SK-N-MC (cell line): ENCODE data around the gene MAGIX.

ENCODE experiments used
- EZH2 ChIP-seq: fragments of 200-600 bp; sonication (generic); IDR thresholded peaks from one replicate; pipeline ENCODE4 v1.6.1; 2017; ENCODE audit warnings: antibody characterized with exemption
- FOXP2 ChIP-seq: optimal IDR thresholded peaks from 2 replicates; pipeline ENCODE3; 2011; ENCODE audit warnings: mild to moderate bottlenecking, moderate library complexity; ENCODE audit not compliant: insufficient read depth; ENCODE audit errors: extremely low read length, control extremely low read depth
- POLR2AphosphoS5 ChIP-seq: IDR thresholded peaks from 2 replicates; pipeline ENCODE4 v1.6.1; 2012; ENCODE audit warnings: mild to moderate bottlenecking, low read depth, low read length, borderline replicate concordance

DNA sequence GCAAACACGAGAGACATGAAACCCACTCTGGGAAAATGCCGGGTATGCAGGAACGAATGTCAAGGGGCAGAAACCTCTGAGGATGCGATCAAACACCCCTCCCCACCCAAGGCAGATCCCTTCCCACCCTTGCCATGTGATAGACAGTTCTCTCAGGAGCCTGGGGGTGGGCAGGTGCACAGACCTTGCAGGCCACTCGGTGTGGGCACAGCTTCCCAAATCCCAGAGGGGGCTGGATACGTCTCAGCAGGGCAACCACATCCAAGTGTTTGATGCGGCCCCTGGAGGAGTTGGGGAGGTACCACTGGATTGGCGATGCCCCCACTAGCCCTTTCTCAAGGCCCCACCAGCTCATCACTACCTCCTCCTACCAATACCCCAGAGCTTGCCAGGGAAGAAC, 47.8 kb downstream of the MAGIX start:
- TF ChIP-seq POLR2AphosphoS5 (no peak), EZH2 (no peak), FOXP2 (no peak)
